Neuron (in vitro differentiated cells): ENCODE results near the gene GRIN2A.

Source experiments
- H2AFZ ChIP-seq: one replicate; pipeline ENCODE4 v1.6.1; 2013; ENCODE audit warnings: low read depth, mild to moderate bottlenecking, inconsistent platforms, low read length, moderate library complexity
- H3K27me3 ChIP-seq: one replicate; pipeline ENCODE4 v1.6.1; 2013; ENCODE audit warnings: low read length; ENCODE audit not compliant: insufficient read depth
- H3K36me3 ChIP-seq: one replicate; pipeline ENCODE4 v1.6.1; 2013; ENCODE audit warnings: low read length; ENCODE audit not compliant: insufficient read depth
- H3K4me1 ChIP-seq: one replicate; pipeline ENCODE4 v1.6.1; 2013; ENCODE audit warnings: low read length; ENCODE audit not compliant: insufficient read depth
- H3K4me3 ChIP-seq: 2 replicates; pipeline ENCODE4 v1.5.1; 2013; ENCODE audit warnings: mild to moderate bottlenecking, low read length, moderate library complexity
- H3K9me3 ChIP-seq: one replicate; pipeline ENCODE4 v1.6.1; 2013; ENCODE audit warnings: low read length

Gene GRIN2A

DNA sequence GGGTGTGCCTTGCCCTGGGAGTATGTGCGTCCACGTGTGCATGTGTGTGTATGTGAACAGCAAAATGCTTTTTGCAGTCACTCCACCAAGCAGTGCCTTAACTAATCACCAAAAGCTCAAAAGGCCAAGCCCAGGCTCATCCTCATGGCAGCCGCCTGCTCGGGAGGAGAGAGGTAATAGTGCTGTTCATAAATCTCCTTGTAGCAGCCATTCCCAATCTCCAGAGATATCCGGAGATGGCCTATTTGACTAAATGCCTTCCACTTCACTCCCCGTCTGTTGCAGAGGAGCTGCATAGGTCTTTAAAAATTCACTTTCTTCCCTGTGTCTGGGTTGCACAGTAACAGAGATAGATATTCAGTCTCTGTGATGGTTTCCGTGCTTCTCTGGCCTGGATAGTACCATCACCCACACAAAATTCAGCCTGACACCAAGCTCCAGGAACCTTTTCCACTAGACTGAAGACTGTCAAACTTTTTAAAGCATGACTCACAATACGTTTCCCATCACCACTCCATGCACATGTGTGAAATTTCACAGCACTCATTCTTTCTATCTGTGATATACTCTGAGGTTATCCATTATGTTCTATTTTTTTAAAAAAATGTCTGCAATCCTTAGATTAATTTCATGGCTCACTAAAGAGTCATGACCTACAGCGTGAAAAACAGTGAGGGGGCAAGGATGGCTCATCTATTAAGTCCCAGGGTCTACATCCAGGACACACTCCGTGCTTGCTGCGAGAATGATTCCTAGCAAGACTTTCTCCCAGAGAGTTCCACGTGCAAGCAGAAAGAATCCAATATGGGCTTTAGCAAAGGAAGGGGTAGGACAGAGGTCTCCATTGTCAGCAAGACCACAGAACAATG lies 357.8 kb downstream of the GRIN2A start:
- no peaks in the 10 kb centered on the region for H3K36me3 ChIP-seq
- no peaks in the 10 kb centered on the region for H3K9me3 ChIP-seq
- no peak overlapping the region for H3K4me3 ChIP-seq
- peaks cover 16% of the 10 kb centered on the region for H3K4me1 ChIP-seq
- no peaks in the 10 kb centered on the region for H3K27me3 ChIP-seq
- H2AFZ ChIP-seq, result no peak overlapping the region

DNA sequence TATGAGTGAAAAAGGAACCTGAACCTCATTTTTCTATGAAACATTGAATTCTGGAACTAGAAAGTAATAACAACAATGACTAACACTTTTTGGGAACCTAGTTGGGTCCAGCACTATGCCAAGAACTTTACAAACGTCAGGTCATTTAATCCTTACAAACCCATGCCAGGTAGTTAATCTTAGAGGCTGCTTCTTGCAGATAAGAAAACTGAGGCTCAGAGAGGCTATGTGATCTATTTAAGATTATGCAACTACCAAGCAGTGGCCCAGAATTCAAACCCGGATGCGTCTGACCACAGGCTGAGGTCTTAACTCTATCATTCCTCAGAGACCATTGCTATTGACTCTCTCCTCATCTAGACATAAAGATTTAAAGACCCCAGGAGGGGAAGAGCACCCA lies 358.7 kb downstream of the GRIN2A start:
- H2AFZ ChIP-seq, result no peak overlapping the region
- peaks cover 16% of the 10 kb centered on the region for H3K4me1 ChIP-seq
- no peaks in the 10 kb centered on the region for H3K36me3 ChIP-seq
- H3K4me3 ChIP-seq, result no peak overlapping the region
- H3K27me3 ChIP-seq, result no peaks in the 10 kb centered on the region
- no peaks in the 10 kb centered on the region for H3K9me3 ChIP-seq

DNA sequence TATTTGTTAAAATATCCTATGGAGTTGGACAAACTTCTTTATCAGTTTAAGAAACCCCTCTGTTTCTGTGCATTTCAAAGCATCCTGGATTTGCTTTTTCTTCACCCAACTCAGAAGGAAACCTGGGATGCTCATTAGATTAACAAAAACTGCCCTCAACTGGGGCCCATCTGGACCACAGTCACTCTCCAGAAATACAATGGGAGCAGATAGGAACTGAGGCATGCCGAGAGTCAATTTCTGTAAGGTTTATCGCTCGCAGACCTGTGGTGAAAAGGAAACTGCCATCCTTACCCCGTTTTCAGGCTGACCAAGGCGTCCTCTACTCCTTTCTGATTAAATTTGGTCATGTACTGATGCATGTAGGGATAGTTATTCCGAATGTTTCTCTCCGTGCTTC lies 360.3 kb downstream of the GRIN2A start:
- H3K4me1 ChIP-seq, result peaks cover 16% of the 10 kb centered on the region

DNA sequence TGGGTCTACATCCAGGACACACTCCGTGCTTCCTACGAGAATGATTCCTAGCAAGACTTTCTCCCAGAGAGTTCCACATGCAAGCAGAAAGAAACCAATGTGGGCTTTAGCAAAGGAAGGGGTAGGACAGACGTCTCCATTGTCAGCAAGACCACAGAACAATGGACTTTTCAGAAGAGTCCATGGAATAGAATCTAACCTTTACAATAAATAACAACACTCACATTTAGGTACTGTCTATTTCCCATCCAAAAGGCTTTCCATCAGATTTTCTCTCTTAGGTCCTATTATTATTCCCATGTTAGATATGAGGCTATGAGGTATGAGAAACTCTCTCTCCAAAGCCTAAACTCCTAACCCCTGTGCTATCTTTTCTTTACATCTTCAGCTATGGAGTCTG lies 360.9 kb downstream of the GRIN2A start:
- H3K4me3 ChIP-seq, result no peak overlapping the region

More for the DNA sequence above, 360.3 kb downstream of the GRIN2A start:
- H2AFZ ChIP-seq, result no peak overlapping the region
- no peak overlapping the region for H3K4me3 ChIP-seq
- H3K27me3 ChIP-seq, result no peaks in the 10 kb centered on the region
- no peaks in the 10 kb centered on the region for H3K9me3 ChIP-seq
- no peaks in the 10 kb centered on the region for H3K36me3 ChIP-seq

DNA sequence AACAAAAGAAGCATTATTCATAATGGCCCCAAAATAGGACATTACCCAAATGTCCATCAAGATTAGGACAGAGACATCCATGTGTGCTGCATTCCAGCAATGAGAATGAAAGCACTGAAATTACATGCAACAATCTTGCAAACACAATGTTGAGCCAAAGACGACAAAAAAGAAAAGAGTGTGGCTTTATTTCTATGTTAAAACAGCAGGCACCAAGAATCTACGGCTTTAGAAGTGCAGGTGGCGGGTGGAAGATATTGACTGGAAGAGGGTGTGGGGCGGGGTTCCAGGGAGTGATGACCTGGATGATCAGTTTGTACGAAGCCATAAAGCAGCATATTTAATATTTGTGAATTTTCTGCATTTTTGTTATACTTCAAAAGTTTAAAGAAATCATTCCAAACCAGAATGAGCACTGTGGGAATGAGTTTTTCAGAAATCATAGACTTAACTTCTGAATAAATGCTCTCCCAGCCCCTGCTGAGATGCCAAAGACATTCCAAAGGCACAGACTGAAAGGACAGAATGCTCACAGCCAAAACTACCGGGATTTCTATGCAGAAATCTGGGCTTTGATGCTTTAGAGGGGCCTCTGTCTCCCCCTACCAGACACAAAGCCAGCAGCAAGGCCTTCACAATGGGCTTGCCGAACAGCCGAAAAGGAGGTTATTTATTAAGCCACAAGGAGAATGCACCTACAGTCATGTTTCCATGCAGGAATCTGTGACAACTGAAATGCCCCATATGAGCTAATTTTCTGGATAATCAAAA lies 361.6 kb downstream of the GRIN2A start:
- H3K27me3 ChIP-seq, result no peaks in the 10 kb centered on the region
- no peak overlapping the region for H3K4me3 ChIP-seq
- H3K4me1 ChIP-seq, result peaks cover 16% of the 10 kb centered on the region
- H3K36me3 ChIP-seq, result no peaks in the 10 kb centered on the region
- H3K9me3 ChIP-seq, result no peaks in the 10 kb centered on the region
- no peak overlapping the region for H2AFZ ChIP-seq

More for the DNA sequence above, 360.9 kb downstream of the GRIN2A start:
- Histone ChIP-seq H3K27me3 (no peaks in the 10 kb centered on the region), H3K9me3 (no peaks in the 10 kb centered on the region), H2AFZ (no peak overlapping the region), H3K36me3 (no peaks in the 10 kb centered on the region), H3K4me1 (peaks cover 16% of the 10 kb centered on the region)

DNA sequence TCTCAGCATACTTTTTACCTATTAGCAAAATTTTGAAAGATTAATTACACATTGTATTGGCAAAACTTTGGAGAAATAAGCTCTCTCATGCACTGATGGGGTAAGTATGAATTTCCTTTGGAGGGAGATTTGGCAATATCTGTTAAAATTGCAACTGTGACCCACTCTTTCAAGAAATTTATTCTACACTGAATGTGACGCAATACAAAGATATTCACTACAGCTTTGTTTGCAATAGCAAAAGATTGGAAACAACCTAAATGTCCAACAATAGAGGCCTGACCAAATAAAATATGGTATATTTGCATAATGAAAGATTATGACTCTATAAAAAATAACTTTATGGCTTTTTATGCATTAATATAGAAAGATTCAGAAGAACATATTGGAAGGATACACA lies 363.5 kb downstream of the GRIN2A start:
- Histone ChIP-seq H3K27me3 (no peaks in the 10 kb centered on the region), H2AFZ (no peak overlapping the region), H3K4me1 (peaks cover 16% of the 10 kb centered on the region), H3K36me3 (no peaks in the 10 kb centered on the region), H3K9me3 (no peaks in the 10 kb centered on the region), H3K4me3 (no peak overlapping the region)

DNA sequence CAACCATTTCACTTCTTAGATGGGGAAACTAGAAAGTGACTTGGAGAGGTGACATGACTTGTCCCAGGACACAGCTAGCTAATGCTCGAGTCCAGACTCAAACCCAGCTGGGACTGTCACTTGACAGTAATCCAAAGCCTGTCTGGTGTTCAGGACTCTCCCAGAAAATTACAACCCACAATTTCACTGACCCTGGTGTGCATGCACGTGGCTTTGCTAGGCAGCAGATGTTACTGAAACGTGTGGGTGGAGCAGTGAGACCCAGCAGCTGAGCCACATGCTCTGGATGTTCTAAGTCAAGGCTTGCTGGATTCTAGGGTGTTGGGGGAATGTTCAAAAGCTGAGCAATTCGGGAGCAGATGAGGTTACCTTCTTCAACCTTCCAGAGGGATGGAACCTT lies 364.6 kb downstream of the GRIN2A start:
- Histone ChIP-seq H3K4me3 (no peak overlapping the region), H3K36me3 (no peaks in the 10 kb centered on the region), H2AFZ (no peak overlapping the region), H3K9me3 (no peaks in the 10 kb centered on the region), H3K4me1 (peaks cover 16% of the 10 kb centered on the region), H3K27me3 (no peaks in the 10 kb centered on the region)

DNA sequence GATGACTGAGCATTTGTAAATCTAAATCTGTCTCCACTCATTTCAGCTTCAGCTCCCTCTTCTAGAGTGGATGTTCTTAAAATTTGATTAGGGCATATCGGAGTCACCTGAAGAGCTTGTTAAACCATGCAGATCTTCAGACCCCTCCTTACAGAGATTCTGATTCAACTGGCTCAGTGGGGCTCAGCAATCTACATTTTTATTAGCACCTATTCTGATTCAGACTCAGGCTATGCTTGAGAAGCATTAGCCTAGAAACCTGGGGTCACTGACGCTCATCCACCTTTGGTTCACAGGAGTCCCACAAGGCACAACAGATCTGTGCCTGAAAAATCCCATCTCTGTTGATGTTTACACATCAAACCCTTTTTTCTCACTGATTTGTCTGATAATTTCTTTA lies 365.6 kb downstream of the GRIN2A start:
- Histone ChIP-seq H3K4me3 (no peak overlapping the region), H3K9me3 (no peaks in the 10 kb centered on the region), H3K36me3 (no peaks in the 10 kb centered on the region), H3K4me1 (peaks cover 16% of the 10 kb centered on the region), H3K27me3 (no peaks in the 10 kb centered on the region), H2AFZ (no peak overlapping the region)

DNA sequence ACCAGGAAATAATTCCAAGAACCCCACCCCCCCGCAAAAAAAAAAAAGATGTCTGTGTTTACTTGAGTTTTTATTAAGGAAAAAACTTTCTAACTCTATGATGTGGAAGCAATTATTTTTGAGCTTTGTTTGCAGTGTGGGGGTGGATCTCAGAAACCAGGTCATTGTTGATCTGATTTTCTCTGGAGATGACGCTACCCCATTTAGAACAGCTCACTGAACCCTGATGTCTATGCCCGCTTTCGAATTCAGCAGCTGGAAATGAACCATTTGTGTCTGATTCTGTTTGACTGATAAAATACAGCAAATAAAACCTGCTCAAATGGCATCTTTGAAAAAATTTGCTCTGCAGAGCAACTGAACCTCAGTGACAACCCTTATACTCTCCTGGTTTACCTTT lies 368.6 kb downstream of the GRIN2A start:
- Histone ChIP-seq H3K9me3 (no peaks in the 10 kb centered on the region), H3K4me3 (no peak overlapping the region), H3K4me1 (no peaks in the 10 kb centered on the region), H2AFZ (no peak overlapping the region), H3K36me3 (no peaks in the 10 kb centered on the region), H3K27me3 (peaks cover 2% of the 10 kb centered on the region)

DNA sequence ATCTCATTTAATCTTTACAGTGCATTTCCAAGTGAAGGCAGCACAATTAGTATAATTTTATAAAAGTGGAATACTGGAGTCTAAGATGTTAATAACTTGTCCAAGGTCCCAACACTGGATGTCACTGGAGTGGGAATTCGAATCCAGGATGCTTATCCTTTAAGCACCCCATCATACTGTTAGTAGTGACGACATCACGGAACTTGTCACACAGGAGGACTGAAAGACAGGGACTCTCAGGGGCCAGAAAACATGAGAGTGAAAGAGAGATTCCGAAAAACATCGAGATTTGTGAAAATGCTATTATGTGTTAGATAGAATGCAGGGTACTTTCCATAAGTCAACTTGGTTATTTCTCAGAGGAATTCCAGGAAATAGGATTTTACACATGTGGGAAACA lies 374.0 kb downstream of the GRIN2A start:
- Histone ChIP-seq H2AFZ (no peak overlapping the region), H3K36me3 (no peaks in the 10 kb centered on the region), H3K27me3 (peaks cover 2% of the 10 kb centered on the region), H3K4me3 (no peak overlapping the region), H3K4me1 (no peaks in the 10 kb centered on the region), H3K9me3 (no peaks in the 10 kb centered on the region)

DNA sequence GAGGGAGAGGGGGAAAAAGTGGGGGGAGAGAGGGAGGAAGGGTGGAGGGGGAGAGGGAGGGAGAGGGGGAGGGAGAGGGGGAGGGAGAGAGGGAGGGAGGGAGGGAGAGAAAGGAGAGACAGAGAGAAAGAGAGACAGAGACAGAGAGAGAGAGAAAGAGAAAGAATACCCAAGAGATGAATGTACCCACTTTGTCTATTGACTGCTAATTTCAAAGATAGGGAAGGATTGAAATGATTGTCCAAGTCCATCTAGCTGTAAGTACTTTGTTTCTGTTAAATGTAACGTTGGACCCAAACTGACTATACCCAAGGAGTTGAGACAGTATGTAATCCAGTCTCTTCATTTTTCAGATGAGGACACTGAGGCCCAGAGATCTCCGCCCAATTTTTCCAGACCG lies 374.9 kb downstream of the GRIN2A start:
- H3K4me3 ChIP-seq, result no peak overlapping the region

DNA sequence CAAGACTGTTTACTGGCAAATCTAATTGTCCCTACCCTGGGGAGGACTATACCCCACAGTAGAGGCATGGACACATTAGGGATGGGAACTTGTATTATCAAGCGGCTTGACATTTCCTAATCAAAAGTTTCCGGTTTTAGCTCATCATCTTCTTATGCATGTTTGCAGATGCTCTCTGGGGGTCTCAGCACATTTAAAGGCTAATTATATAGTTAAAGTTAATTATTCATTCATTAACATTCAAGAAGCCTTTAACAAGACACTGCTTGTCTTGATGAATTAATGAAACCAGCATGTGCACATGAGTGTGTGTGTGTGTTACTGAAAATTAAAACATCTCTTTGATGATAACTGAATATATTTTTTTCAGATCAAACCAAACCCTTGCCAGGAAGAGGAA lies 377.1 kb downstream of the GRIN2A start:
- Histone ChIP-seq H3K4me3 (no peak overlapping the region), H2AFZ (no peak overlapping the region), H3K4me1 (no peaks in the 10 kb centered on the region), H3K9me3 (no peaks in the 10 kb centered on the region), H3K36me3 (no peaks in the 10 kb centered on the region), H3K27me3 (no peaks in the 10 kb centered on the region)

More for the DNA sequence above, 374.9 kb downstream of the GRIN2A start:
- Histone ChIP-seq H3K36me3 (no peaks in the 10 kb centered on the region), H3K4me1 (no peaks in the 10 kb centered on the region), H3K27me3 (peaks cover 2% of the 10 kb centered on the region), H3K9me3 (no peaks in the 10 kb centered on the region), H2AFZ (no peak overlapping the region)

DNA sequence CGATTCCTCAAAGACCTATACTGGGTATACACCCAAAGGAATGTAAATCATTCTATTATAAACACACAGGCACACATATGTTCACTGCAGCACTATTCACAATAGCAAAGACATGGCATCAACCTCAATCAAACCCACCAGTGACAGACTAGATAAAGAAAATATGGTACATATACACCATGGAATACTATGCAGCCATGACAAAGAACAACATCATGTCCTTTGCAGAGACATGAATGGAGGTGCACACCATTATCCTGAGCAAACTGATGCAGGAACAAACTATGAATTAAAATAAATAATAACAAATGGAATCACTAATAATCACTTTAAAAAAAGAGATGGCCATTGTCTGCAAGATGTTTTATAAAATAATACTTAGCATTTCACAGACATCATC lies 380.1 kb downstream of the GRIN2A start:
- no peak overlapping the region for H3K4me3 ChIP-seq
- H3K4me1 ChIP-seq, result no peaks in the 10 kb centered on the region
- no peaks in the 10 kb centered on the region for H3K9me3 ChIP-seq
- no peak overlapping the region for H2AFZ ChIP-seq
- no peaks in the 10 kb centered on the region for H3K27me3 ChIP-seq
- no peaks in the 10 kb centered on the region for H3K36me3 ChIP-seq
